ENCODE data around the gene MAST4. TPM values are rescaled to one million over a fixed set of nuclear protein-coding genes. Genes with fewer than 3 reads are reported as not detected.

The MAST4 gene
- total and polyA plus RNA-seq, 2 donors (not counting 1 experiment from before 2014, with no cell fraction given) = 2.5 to 57.1 TPM

GRCh38 chr5:66744040-66744439, 147.8 kb downstream of the MAST4 start:
- intact Hi-C loops (cut with micrococcal nuclease) = no loop called here
- WGBS (ENCODE audit: insufficient coverage) = 81% methylated on average over 3 of the region's 4 CpGs
- H3K27me3 ChIP-seq (replicated peaks in 1 of 4; ENCODE audit: control extremely low read depth in 1 of 4, control insufficient read depth in 3 of 4, insufficient read depth in 4 of 4, low read length in 3 of 4) = peaks cover 0 to 2% (median 0%) of the 10 kb centered on the region in 4 experiments
- no peak overlapping the region for H3K4me2 ChIP-seq (replicated peaks; ENCODE audit: low read depth, low read length, poor library complexity, severe bottlenecking)
- Mint-ChIP-seq H3K4me1 (no peaks in the 10 kb centered on the region), H3K27me3 (peaks cover 5% of the 10 kb centered on the region), H3K4me3 (no peak overlapping the region), H3K9me3 (ENCODE audit: insufficient read depth) (no peaks in the 10 kb centered on the region), H3K27ac (no peak overlapping the region)
- no peaks in the 10 kb centered on the region for H3K79me2 ChIP-seq (ENCODE audit: control insufficient read depth, insufficient read depth, low read length)
- TF ChIP-seq CTCF (IDR thresholded peaks at IDR 0.05) (no peak), EZH2 (IDR thresholded peaks at IDR 0.05; ENCODE audit: borderline replicate concordance, insufficient read depth, low read depth, low read length, poor library complexity, severe bottlenecking) (no peak)
- POLR2A ChIA-PET = no interaction called here
- no peak overlapping the region for H3K27ac ChIP-seq (ENCODE audit: low read length in 2 of 2)
- no peaks in the 10 kb centered on the region for H3K36me3 ChIP-seq (replicated peaks in 1 of 2; ENCODE audit: control extremely low read depth in 1 of 2, control insufficient read depth in 1 of 2, extremely low read depth in 1 of 2, insufficient read depth in 2 of 2, low read length in 1 of 2)
- H3K9ac ChIP-seq (ENCODE audit: low read length) = no peak overlapping the region
- no peak overlapping the region for H2AFZ ChIP-seq (ENCODE audit: insufficient read depth, low read depth, low read length, poor library complexity, severe bottlenecking)
- H4K20me1 ChIP-seq (ENCODE audit: control insufficient read depth, insufficient read depth, low read length, poor library complexity, severe bottlenecking) = no peaks in the 10 kb centered on the region
- ATAC-seq (ENCODE audit: low read depth) = no peak
- no peaks in the 10 kb centered on the region for H3K9me3 ChIP-seq (ENCODE audit: control extremely low read depth in 1 of 3, control insufficient read depth in 2 of 3, insufficient read depth in 1 of 3, low read length in 2 of 3)
- no peak overlapping the region for H3K4me3 ChIP-seq (ENCODE audit: control extremely low read depth in 1 of 5, extremely low read depth in 1 of 5, insufficient read depth in 1 of 5, low read depth in 2 of 5, low read length in 4 of 5)
- DNase-seq = no peak
- no peaks in the 10 kb centered on the region for H3K4me1 ChIP-seq (ENCODE audit: control insufficient read depth in 2 of 2, insufficient read depth in 2 of 2, low read length in 2 of 2)
- CTCF ChIA-PET = interaction anchor here (2.7 kb wide), 1 partner anchor 436 kb away, joined by 19 read pairs; no protein-coding TSS in a partner anchor

DNA sequence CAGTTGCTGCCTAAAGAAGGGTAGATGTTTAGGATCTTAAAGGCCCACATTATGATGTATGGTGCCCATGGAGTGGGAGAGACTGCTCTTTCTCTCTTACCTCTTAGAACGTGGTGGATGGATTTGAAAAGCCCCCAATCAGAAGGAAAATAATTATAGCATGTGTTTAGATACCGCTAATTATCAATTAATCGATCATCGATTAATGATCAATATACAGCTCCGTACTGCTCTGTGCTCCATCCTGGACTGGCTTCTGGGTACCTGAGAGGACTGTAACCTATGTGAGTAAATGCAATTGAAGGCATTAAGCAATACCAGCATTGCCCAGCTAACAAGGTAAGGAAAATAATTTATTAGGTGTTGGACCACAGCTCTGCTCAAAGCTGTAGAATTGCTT, 149.1 kb downstream of the MAST4 start:
- Mint-ChIP-seq H3K9me3 (ENCODE audit: insufficient read depth) (no peaks in the 10 kb centered on the region), H3K27ac (no peak overlapping the region), H3K4me3 (no peak overlapping the region), H3K27me3 (peaks cover 5% of the 10 kb centered on the region), H3K4me1 (no peaks in the 10 kb centered on the region)
- H3K9me3 ChIP-seq (ENCODE audit: control extremely low read depth in 1 of 3, control insufficient read depth in 2 of 3, insufficient read depth in 1 of 3, low read length in 2 of 3) = no peaks in the 10 kb centered on the region
- H3K79me2 ChIP-seq (ENCODE audit: control insufficient read depth, insufficient read depth, low read length) = no peaks in the 10 kb centered on the region
- H3K4me3 ChIP-seq (ENCODE audit: control extremely low read depth in 1 of 5, extremely low read depth in 1 of 5, insufficient read depth in 1 of 5, low read depth in 2 of 5, low read length in 4 of 5) = no peak overlapping the region
- H3K36me3 ChIP-seq (replicated peaks in 1 of 2; ENCODE audit: control extremely low read depth in 1 of 2, control insufficient read depth in 1 of 2, extremely low read depth in 1 of 2, insufficient read depth in 2 of 2, low read length in 1 of 2) = no peaks in the 10 kb centered on the region
- H3K4me1 ChIP-seq (ENCODE audit: control insufficient read depth in 2 of 2, insufficient read depth in 2 of 2, low read length in 2 of 2) = no peaks in the 10 kb centered on the region
- ATAC-seq (ENCODE audit: low read depth) (no peak), DNase-seq (no peak)
- no peak for TF ChIP-seq CTCF (IDR thresholded peaks at IDR 0.05)
- no peak for TF ChIP-seq EZH2 (IDR thresholded peaks at IDR 0.05; ENCODE audit: borderline replicate concordance, insufficient read depth, low read depth, low read length, poor library complexity, severe bottlenecking)
- H3K27ac ChIP-seq (ENCODE audit: low read length in 2 of 2) = no peak overlapping the region
- H3K9ac ChIP-seq (ENCODE audit: low read length) = no peak overlapping the region
- H4K20me1 ChIP-seq (ENCODE audit: control insufficient read depth, insufficient read depth, low read length, poor library complexity, severe bottlenecking) = no peaks in the 10 kb centered on the region
- H3K4me2 ChIP-seq (replicated peaks; ENCODE audit: low read depth, low read length, poor library complexity, severe bottlenecking) = no peak overlapping the region
- ChIA-PET POLR2A (no interaction called here), CTCF (interaction anchor here (1.2 kb wide), 2 partner anchors 12 to 17 kb away, joined by 3 to 5 read pairs; no protein-coding TSS in a partner anchor)
- intact Hi-C loops (cut with micrococcal nuclease) = no loop called here
- H2AFZ ChIP-seq (ENCODE audit: insufficient read depth, low read depth, low read length, poor library complexity, severe bottlenecking) = no peak overlapping the region
- 100% methylated on average over 2 of the region's 5 CpGs for WGBS (ENCODE audit: insufficient coverage)
- H3K27me3 ChIP-seq (replicated peaks in 1 of 4; ENCODE audit: control extremely low read depth in 1 of 4, control insufficient read depth in 3 of 4, insufficient read depth in 4 of 4, low read length in 3 of 4) = peaks cover 0 to 2% (median 0%) of the 10 kb centered on the region in 4 experiments

Data from B cell (primary cell).